HepG2 (cell line): ENCODE results near the gene ZMIZ1. TPM values are rescaled to one million over a fixed set of nuclear protein-coding genes. Genes with fewer than 3 reads are reported as not detected.

Experiments
- HMGXB4 ChIP-seq, 2 experiments: sonication (generic) in 1 of 2; formaldehyde crosslinking in 1 of 2; IDR thresholded peaks; 2 replicates each; pipeline versions ENCODE4 v1.4.0 to v1.6.1; 2018 to 2020; ENCODE audit warnings: missing genetic modification reagents in 2 of 2, borderline replicate concordance in 1 of 2, low read depth in 1 of 2, mild to moderate bottlenecking in 1 of 2, missing biosample characterization in 1 of 2
- KMT2B ChIP-seq: IDR thresholded peaks from 2 replicates; pipeline ENCODE4 v1.6.1; 2016; ENCODE audit warnings: missing genetic modification reagents, missing compliant biosample characterization
- MAX ChIP-seq: IDR thresholded peaks from 2 replicates; pipeline ENCODE4 v1.6.1; 2012; ENCODE audit warnings: inconsistent platforms
- MIER2 ChIP-seq: IDR thresholded peaks from 2 replicates; pipeline ENCODE4 v1.6.1; 2016; ENCODE audit warnings: missing biosample characterization, missing genetic modification reagents
- MYC ChIP-seq: sonication (generic); formaldehyde crosslinking; IDR thresholded peaks from 2 replicates; pipeline ENCODE4 v1.9.0; 2021; ENCODE audit warnings: missing genetic modification reagents, borderline replicate concordance
- NFE2L2 ChIP-seq: fragments of 150-350 bp; IDR thresholded peaks from 2 replicates; pipeline ENCODE4 v1.6.1; 2014; ENCODE audit warnings: low read length
- NFYB ChIP-seq: sonication (generic); formaldehyde crosslinking; IDR thresholded peaks from 2 replicates; pipeline ENCODE4 v1.4.0; 2020; ENCODE audit warnings: missing genetic modification reagents
- RARA ChIP-seq: IDR thresholded peaks from 2 replicates; pipeline ENCODE4 v1.6.1; 2016; ENCODE audit warnings: missing genetic modification reagents, missing compliant biosample characterization
- RBAK ChIP-seq: sonication (generic); formaldehyde crosslinking; IDR thresholded peaks from 2 replicates; pipeline ENCODE4 v1.5.1; 2020; ENCODE audit warnings: mild to moderate bottlenecking, missing genetic modification reagents
- RERE ChIP-seq: IDR thresholded peaks from 2 replicates; pipeline ENCODE4 v1.6.1; 2016; ENCODE audit warnings: low read depth, missing genetic modification reagents, missing compliant biosample characterization
- SALL2 ChIP-seq: sonication (generic); formaldehyde crosslinking; IDR thresholded peaks from 2 replicates; pipeline ENCODE4 v1.8.1; 2023; ENCODE audit warnings: mild to moderate bottlenecking, missing genetic modification reagents, inconsistent platforms
- SKI ChIP-seq: fragments of 450-650 bp; IDR thresholded peaks from one replicate; pipeline ENCODE4 v1.6.1; 2018; ENCODE audit warnings: mild to moderate bottlenecking; ENCODE audit not compliant: partially characterized antibody
- ZBED4 ChIP-seq: sonication (generic); formaldehyde crosslinking; IDR thresholded peaks from 2 replicates; pipeline ENCODE4 v1.4.0; 2020; ENCODE audit warnings: missing genetic modification reagents, borderline replicate concordance
- ZBTB44 ChIP-seq: sonication (generic); formaldehyde crosslinking; IDR thresholded peaks from 2 replicates; pipeline ENCODE4 v1.4.0; 2020; ENCODE audit warnings: missing genetic modification reagents
- ZNF331 ChIP-seq: sonication (generic); formaldehyde crosslinking; IDR thresholded peaks from 2 replicates; pipeline ENCODE4 v1.4.0; 2020; ENCODE audit warnings: missing genetic modification reagents
- ZNF563 ChIP-seq: sonication (generic); formaldehyde crosslinking; IDR thresholded peaks from 2 replicates; pipeline ENCODE4 v1.8.0; 2022; ENCODE audit warnings: mild to moderate bottlenecking, moderate library complexity, missing genetic modification reagents
- ZNF720 ChIP-seq: sonication (generic); formaldehyde crosslinking; IDR thresholded peaks from 2 replicates; pipeline ENCODE4 v1.4.0; 2020; ENCODE audit warnings: missing genetic modification reagents
- polyA plus RNA-seq, 8 experiments: library from polyadenylated mRNA; depleted of rRNA in 3 of 8; stranded (reverse) in 7 of 8; unstranded in 1 of 8; fragments of >200 nt; fragmentation: Illumina TruSeq in 4 of 8; extraction: Trizol in 4 of 8; gene quantifications; 2 replicates each; pipeline versions ENCODE4 v1.2.1 to v1.2.3, GENCODE V29; 2011 to 2016; ENCODE audit warnings: low read depth in 4 of 8, missing spikeins in 1 of 8, mixed read lengths in 1 of 8; ENCODE audit not compliant: insufficient read depth in 1 of 8
- total RNA-seq, 5 experiments: library from RNA; depleted of rRNA; stranded (reverse); fragments of >200 nt; fragmentation: Illumina TruSeq; extraction: Trizol; gene quantifications; 2 replicates each; pipeline ENCODE4 v1.2.3, GENCODE V29; 2016; ENCODE audit warnings: low read depth in 1 of 5

Gene ZMIZ1
- total and polyA plus RNA-seq, 2 of the 13 experiments (the other 11 are each of a cell fraction or from before 2014, with no cell fraction given) = 5.3 to 10.2 TPM

- no peak for TF ChIP-seq SALL2
- TF ChIP-seq ZBTB44 (CRISPR knock-in tag) = no peak
- no peak; the same call in 1 of the 2 replicates for TF ChIP-seq MYC (CRISPR knock-in tag)
- TF ChIP-seq MAX = peak; percentile 84
- no peak for TF ChIP-seq NFE2L2
- TF ChIP-seq MIER2 (CRISPR knock-in tag) = no peak; the same call in 1 of the 2 replicates
- TF ChIP-seq ZNF720 (CRISPR knock-in tag) = no peak
- no peak for TF ChIP-seq ZNF563 (CRISPR knock-in tag)
- TF ChIP-seq RERE (CRISPR knock-in tag) = 0 out of 2 replicates have a peak, but pooled peaks have one; percentile 15
- TF ChIP-seq RARA (CRISPR knock-in tag) = peak; percentile 66
- TF ChIP-seq SKI = peak; percentile 84
- TF ChIP-seq KMT2B = no peak
- peak; percentile 71; the same call in 1 of the 2 replicates for TF ChIP-seq ZNF331 (CRISPR knock-in tag)
- peak in 1 of 2 experiments; percentile 41; a peak in 1 of 4 replicates for TF ChIP-seq HMGXB4 (CRISPR knock-in tag; IDR thresholded peaks at IDR 0.05; ENCODE audit: borderline replicate concordance in 1 of 2, low read depth in 1 of 2)
- no peak for TF ChIP-seq RBAK (CRISPR knock-in tag)
- TF ChIP-seq NFYB (CRISPR knock-in tag) = no peak
- TF ChIP-seq ZBED4 (CRISPR knock-in tag) = peak; percentile 91; the same call in 1 of the 2 replicates
Measured at GRCh38 chr10:79358811-79359210, 290.0 kb downstream of the ZMIZ1 start (continued).
